AG10803 (cell line): ENCODE measurements around the gene HTR6.
"Not testable (repeated sequence)": the region's sequence is repeated elsewhere in the genome, so short reads cannot be mapped to it uniquely, and the experiment has no call there.

Experiments
- DNase-seq: peaks from one replicate; pipeline ENCODE4 v3.0.0; 2010; ENCODE audit warnings: low read depth
- H3K4me3 ChIP-seq: 2 replicates; pipeline ENCODE4 v1.5.1; 2011; ENCODE audit warnings: mild to moderate bottlenecking, low read length, control low read depth
- CTCF ChIP-seq: conservative IDR thresholded peaks from 2 replicates; pipeline ENCODE4 v1.5.1; 2011; ENCODE audit warnings: mild to moderate bottlenecking, low read length, control low read depth, inconsistent platforms

HTR6 gene

GRCh38 chr1:19630720-19631395 lies 33.8 kb upstream of the HTR6 start:
- no peak overlapping the region for H3K4me3 ChIP-seq
- no peak for DNase-seq
- TF ChIP-seq CTCF: no peak

GRCh38 chr1:19632211-19632610 lies 32.5 kb upstream of the HTR6 start:
- no peak for DNase-seq
- H3K4me3 ChIP-seq: no peak overlapping the region
- no peak for TF ChIP-seq CTCF

DNA sequence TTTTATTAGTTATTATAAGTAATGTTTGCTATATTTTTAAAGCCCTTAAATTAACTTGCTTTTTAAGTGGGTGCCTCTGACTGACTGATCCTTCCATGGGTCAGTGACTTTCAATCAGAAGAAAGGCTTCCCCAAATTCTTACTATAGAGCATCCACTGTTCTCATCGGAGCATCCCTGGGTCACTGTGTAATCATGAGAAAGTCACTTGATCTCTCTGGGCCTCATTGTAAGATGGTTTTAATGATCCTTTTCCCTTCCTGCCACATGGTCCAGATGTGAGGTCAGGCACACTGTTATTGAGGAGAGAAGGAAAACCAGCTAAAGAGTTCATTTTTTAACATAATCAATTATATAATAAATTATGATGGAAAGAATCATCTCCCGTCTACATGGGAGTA lies 31.6 kb upstream of the HTR6 start:
- no peak for DNase-seq
- no peak overlapping the region for H3K4me3 ChIP-seq
- no peak for TF ChIP-seq CTCF

- H3K4me3 ChIP-seq, DNase-seq: not testable (repeated sequence)
These were observed 29.6 kb upstream of the HTR6 start for GRCh38 chr1:19635064-19635463.

DNA sequence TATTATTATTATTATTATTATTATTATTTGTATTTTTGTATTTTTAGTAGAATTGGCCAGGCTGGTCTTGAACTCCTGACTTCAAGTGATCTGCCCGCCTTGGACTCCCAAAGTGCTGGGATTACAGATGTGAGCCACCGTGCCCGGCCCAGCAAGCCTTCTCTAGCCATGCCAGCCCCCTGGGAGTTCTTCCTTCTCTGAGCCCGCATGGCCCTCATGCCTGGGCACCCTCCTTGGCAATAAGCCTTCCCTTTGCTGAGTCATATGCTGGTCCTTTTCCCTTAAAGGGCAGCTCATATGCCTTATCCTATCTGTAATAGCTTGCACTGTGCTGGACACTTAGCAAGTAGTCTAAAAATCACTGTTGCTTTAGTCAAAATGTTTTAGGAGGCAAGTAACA lies 29.0 kb upstream of the HTR6 start:
- no peak overlapping the region for H3K4me3 ChIP-seq
- DNase-seq: no peak
- no peak for TF ChIP-seq CTCF

DNA sequence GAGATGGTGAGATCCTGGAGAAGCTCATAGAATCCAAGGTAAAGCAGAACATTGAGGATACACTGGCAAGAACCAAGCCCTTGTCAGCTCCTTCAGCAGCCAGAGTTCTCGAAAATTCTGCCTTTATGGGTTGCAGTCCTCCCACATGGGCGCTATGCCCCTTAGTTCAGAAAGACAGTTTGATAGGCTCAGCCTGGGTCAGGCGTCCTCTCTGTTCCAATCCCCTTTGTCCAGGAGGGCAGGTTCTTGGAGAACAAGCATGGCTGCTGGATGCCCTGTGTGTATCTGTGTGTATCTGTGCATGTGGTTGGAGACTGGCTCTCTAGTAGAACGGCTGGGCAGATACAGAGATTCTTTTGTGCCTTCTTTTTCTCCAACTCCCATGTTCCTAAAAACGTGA lies 28.6 kb upstream of the HTR6 start:
- H3K4me3 ChIP-seq: no peak overlapping the region
- TF ChIP-seq CTCF: no peak
- no peak for DNase-seq

DNA sequence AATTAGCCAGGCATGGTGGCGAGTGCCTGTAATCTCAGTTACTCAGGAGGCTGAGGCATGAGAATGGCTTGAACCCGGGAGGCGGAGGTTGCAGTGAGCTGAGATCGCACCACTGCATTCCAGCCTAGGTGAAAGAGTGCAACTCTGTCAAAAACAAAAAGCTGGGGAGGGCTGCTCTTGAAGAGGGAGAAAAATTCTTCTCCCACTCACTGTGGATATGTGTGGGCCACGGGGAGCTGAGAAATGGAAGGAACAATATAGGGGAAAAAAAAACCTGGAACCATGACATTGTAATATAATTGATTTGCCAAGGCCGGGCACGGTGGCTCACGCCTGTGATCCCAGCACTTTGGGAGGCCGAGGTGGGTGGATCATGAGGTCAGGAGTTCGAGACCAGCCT lies 27.9 kb upstream of the HTR6 start:
- H3K4me3 ChIP-seq, DNase-seq: not testable (repeated sequence)

- no peak for TF ChIP-seq CTCF
- no peak for DNase-seq
- no peak overlapping the region for H3K4me3 ChIP-seq
These were observed 27.1 kb upstream of the HTR6 start for GRCh38 chr1:19637606-19638005.

DNA sequence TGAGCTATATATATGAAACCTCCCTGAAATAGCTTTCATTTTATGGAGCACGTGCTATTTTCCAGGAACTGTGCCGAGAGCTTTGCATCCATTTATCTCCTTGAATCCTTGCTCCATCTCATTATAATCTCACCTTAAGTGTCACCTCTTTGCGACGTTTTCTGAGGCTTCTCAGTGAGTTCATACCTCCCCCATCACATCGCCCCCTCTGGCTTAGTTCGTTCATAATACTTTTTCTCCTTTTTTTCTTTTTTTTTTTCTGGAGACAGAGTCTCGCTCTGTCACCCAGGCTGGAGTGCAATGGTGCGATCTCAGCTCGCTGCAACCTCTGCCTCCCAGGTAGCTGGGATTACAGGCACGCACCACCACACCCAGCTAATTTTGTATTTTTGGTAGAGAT lies 25.4 kb upstream of the HTR6 start:
- not testable (repeated sequence) for DNase-seq, H3K4me3 ChIP-seq
